ENCODE data around the gene SLU7.

Gene SLU7

DNA sequence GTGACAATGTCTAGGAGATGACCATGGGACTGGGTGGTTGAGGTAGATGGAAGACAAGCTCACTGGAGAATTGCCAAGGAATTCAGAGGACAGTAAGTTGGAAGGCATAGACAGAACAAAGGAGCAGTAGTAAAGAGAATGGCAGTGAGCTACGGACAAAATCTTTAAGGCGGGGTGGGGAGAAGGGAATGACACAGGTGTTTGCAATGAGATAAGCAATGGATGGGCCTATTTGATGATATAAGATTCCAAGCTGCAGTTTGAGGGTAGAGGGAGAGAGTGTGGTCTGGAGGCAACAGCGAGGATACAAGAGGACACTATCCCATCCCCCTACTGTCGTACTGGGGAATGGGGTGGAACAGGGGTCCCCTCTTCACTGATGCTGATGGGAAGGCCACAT lies 17.1 kb upstream of the SLU7 start:
- no peak for DNase-seq (ENCODE audit: low read depth)
- no peak overlapping the region for H3K4me3 ChIP-seq (ENCODE audit: low read depth, low read length)
- TF ChIP-seq, protein P1, sequence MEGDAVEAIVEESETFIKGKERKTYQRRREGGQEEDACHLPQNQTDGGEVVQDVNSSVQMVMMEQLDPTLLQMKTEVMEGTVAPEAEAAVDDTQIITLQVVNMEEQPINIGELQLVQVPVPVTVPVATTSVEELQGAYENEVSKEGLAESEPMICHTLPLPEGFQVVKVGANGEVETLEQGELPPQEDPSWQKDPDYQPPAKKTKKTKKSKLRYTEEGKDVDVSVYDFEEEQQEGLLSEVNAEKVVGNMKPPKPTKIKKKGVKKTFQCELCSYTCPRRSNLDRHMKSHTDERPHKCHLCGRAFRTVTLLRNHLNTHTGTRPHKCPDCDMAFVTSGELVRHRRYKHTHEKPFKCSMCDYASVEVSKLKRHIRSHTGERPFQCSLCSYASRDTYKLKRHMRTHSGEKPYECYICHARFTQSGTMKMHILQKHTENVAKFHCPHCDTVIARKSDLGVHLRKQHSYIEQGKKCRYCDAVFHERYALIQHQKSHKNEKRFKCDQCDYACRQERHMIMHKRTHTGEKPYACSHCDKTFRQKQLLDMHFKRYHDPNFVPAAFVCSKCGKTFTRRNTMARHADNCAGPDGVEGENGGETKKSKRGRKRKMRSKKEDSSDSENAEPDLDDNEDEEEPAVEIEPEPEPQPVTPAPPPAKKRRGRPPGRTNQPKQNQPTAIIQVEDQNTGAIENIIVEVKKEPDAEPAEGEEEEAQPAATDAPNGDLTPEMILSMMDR (IDR thresholded peaks at IDR 0.05; ENCODE audit: low read depth, low read length, missing control alignments) = no peak
- in situ Hi-C loops (cut with HindIII; ENCODE audit: low sequenced_read_pairs) = no loop called here

DNA sequence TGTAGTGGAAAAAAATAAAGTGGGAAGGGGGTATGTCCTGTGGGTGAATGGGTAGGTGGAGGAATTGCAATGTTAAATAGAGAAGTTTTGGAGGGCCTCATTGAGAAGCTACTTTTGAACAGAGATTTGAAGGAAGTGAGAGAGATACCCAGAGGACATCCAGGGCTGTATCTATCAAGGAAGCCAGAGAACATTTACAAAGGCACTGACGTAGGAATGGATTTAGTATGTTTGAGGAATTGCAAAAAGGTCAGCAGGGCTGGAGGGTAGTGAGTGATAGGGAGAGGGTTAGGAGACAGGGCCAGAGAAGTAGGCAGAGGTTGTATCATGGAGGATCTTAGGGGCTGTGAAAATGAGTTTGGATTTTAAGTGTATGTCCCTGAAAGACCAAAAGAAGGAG lies 16.7 kb upstream of the SLU7 start:
- DNase-seq (ENCODE audit: low read depth) = no peak
- in situ Hi-C loops (cut with HindIII; ENCODE audit: low sequenced_read_pairs) = no loop called here
- TF ChIP-seq, protein P1 (IDR thresholded peaks at IDR 0.05; ENCODE audit: low read depth, low read length, missing control alignments) = no peak
- H3K4me3 ChIP-seq (ENCODE audit: low read depth, low read length) = no peak overlapping the region

DNA sequence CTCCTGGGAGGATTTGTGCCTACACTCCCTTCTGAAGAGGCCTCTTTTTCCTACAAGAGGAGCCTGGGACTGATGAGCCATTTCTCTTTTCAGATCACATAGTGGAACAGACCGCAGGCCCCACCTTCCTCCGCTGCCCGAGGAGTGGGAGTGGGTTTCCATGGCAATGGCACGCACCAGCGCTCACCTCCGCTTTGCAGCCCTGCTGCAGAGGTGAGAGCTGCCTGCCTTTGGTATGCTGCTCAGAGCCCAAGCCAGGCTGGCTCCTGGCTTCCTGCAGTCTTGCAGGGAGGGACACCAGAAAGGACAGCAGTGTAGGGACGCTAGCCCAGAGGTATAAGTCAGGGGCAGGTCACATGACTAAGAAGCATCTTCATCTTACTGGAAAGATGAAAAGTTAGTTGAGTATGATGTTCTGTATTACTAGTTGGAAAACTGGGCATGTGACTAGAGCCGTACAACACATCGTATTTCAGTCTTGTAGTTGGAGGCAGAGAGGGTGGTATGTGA lies 15.2 kb upstream of the SLU7 start:
- TF ChIP-seq, protein P1 (IDR thresholded peaks at IDR 0.05; ENCODE audit: low read depth, low read length, missing control alignments) = no peak
- in situ Hi-C loops (cut with HindIII; ENCODE audit: low sequenced_read_pairs) = no loop called here
- no peak overlapping the region for H3K4me3 ChIP-seq (ENCODE audit: low read depth, low read length)
- DNase-seq (ENCODE audit: low read depth) = no peak

DNA sequence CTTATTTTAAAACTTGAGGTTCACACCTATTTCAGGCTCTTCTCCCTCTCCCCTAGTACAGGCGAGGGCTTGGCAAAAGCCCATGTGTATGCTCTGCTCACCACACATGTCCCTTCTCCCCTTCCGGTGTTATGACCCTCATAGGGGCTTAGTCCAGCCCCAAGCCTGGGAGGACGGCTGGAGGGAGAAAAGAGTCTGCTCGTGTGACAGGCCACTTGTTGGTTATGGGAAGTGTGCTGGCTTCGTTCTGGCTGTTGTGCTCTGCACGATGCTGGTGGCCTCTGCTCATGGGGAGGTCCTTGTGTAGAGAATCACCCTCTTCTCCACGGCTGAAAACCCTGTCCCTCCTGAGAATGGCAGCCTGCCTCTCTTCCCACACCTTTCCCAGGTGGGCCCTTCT lies 13.9 kb upstream of the SLU7 start:
- H3K4me3 ChIP-seq (ENCODE audit: low read depth, low read length) = no peak overlapping the region
- TF ChIP-seq, protein P1 (IDR thresholded peaks at IDR 0.05; ENCODE audit: low read depth, low read length, missing control alignments) = no peak
- in situ Hi-C loops (cut with HindIII; ENCODE audit: low sequenced_read_pairs) = no loop called here
- DNase-seq (ENCODE audit: low read depth) = no peak

DNA sequence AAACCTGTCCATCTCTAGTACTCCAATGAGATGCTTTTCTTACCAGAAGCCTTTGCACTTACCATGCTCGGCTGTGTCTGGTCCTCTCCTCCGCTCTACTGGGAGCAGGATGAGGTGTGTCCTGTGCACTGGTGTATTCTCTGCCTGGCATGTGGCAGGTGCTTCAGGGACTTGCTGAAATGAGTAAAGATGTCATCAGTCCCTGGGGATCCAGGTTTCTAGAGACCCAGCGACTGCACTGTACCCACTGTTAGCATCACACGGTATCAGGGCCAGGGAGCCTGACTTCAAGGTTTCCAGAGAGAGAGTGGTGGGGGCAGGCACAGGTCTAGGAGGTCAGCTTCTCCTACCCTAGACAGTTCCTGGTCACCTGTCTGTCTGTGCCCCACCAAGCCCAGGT lies 13.3 kb upstream of the SLU7 start:
- DNase-seq (ENCODE audit: low read depth) = no peak
- TF ChIP-seq, protein P1 (IDR thresholded peaks at IDR 0.05; ENCODE audit: low read depth, low read length, missing control alignments) = no peak
- in situ Hi-C loops (cut with HindIII; ENCODE audit: low sequenced_read_pairs) = no loop called here

DNA sequence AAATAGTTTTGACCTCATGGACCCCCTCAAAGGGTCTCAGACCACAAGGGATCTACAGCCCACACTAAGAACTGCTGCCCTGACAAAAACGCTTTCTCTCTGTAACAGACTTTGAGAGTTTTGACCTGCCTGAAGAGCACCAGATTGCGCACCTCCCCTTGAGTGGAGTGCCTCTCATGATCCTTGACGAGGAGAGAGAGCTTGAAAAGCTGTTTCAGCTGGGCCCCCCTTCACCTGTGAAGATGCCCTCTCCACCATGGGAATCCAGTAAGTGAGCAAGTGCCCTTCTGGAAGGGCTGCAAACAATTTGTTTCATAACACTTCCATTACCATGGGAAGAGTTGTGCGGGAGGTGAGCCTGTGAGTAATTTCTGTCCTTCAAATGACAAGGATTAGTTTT lies 8.7 kb upstream of the SLU7 start:
- in situ Hi-C loops (cut with HindIII; ENCODE audit: low sequenced_read_pairs) = no loop called here
- TF ChIP-seq, protein P1 (IDR thresholded peaks at IDR 0.05; ENCODE audit: low read depth, low read length, missing control alignments) = no peak
- H3K4me3 ChIP-seq (ENCODE audit: low read depth, low read length) = no peak overlapping the region
- no peak for DNase-seq (ENCODE audit: low read depth)

More for the DNA sequence above, 13.3 kb upstream of the SLU7 start:
- H3K4me3 ChIP-seq (ENCODE audit: low read depth, low read length) = no peak overlapping the region

DNA sequence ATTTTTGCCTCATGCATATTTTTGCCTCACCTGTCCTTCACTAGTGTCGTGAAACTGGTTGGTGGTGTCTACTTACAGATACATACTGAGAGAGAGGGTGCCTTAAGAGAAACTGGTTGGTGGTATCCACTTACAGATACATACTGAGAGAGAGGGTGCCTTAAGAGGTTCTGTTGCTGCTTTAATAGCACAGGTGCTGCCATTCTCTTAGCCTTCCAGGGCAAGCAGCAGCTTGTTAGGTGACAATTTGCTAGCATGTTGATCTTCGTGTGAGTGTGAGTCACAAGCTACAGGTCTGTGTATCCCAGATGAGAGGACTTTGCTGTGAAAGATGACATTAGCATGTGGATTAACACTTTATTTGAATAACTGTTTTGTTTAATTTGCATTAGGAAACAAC lies 4.2 kb upstream of the SLU7 start:
- no peak for DNase-seq (ENCODE audit: low read depth)
- TF ChIP-seq, protein P1 (IDR thresholded peaks at IDR 0.05; ENCODE audit: low read depth, low read length, missing control alignments) = no peak
- in situ Hi-C loops (cut with HindIII; ENCODE audit: low sequenced_read_pairs) = no loop called here
- peak overlapping the region; percentile 54 for H3K4me3 ChIP-seq (ENCODE audit: low read depth, low read length)

All from astrocyte of the cerebellum (primary cell).